ENCODE data around the gene EFCAB12.

EFCAB12 gene

GRCh38 chr3:129428376-129429079, at the start of gene EFCAB12:
Gene EFCAB12, minus strand, starts transcription at chr3:129428636. Its CDS starts 148 bp downstream, at chr3:129428488.
- peak; percentile 99 for DNase-seq

DNA sequence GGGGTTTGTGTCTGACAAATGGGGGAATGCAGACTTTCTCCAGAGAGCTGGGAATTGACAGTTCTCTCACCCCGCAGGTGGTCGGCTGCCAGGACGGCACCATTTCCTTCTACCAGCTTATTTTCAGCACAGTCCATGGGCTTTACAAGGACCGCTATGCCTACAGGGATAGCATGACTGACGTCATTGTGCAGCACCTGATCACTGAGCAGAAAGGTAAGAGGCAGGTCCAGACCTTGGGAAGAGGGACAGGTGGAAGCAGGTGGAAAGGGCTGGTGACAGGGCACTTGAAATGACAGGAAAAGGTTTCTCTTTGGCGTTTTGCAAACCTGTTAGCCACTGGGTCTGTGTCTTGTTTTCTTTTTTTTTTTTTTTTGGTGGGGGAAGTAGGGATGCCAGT, 48.1 kb upstream of the EFCAB12 start:
- DNase-seq: no peak

DNA sequence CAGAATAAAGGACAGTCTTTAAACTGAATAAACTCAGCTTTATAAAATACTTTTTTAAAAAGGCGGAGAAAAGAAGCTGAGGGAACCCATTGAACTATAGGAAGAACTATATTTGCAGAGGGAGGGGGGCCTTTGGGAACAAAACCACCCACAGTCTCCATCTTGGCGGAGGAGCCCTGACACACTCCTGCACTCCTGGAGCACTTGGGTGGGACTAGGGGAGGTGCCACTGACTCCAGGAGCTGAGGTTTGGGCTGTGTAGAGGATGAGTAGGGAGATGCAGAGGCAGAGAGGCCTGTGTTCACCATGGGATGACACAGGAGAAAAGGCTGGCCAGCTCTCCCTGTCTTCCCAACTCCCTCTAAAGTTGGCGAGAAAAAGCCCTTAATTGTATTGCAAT, 47.4 kb upstream of the EFCAB12 start:
- DNase-seq: no peak

DNA sequence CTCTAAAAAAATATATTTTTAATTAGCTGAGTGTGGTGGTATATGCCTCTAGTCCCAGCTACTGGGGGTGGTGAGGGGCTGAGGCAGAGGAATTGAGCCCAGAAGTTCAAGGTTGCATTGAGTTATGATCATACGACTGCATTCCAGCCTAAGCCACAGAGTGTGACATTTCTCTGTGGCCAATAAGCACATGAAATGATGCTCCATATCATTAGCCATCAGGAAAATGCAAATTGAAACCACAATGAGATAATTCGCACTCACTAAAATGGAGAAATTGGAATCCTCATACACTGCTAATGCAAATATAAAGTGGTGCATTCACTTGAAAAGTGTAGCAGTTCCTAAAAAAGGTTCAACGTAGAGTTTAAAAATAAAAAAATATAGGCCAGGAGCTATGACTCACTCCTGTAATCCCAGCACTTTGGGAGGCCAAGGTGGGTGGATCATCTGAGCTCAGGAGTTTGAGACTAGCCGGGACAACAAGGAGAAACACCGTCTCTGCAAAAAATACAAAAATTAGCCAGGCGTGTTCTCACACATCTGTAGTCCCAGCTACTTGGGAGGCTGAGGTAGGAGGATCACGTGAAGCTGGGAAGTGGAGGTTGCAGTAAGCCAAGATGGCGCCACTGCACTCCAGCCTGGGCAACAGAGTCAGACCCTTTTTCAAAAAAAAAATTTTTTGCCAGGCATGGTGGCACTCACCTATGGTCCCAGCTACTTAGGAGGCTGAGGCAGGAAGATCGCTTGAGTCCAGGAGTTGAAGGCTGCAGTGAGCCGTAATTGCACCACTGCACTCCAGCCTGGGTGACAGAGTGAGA, 46.8 kb upstream of the EFCAB12 start:
- DNase-seq: no peak

- DNase-seq: no peak
Measured at GRCh38 chr3:129473769-129474152, 45.3 kb upstream of the EFCAB12 start.

DNA sequence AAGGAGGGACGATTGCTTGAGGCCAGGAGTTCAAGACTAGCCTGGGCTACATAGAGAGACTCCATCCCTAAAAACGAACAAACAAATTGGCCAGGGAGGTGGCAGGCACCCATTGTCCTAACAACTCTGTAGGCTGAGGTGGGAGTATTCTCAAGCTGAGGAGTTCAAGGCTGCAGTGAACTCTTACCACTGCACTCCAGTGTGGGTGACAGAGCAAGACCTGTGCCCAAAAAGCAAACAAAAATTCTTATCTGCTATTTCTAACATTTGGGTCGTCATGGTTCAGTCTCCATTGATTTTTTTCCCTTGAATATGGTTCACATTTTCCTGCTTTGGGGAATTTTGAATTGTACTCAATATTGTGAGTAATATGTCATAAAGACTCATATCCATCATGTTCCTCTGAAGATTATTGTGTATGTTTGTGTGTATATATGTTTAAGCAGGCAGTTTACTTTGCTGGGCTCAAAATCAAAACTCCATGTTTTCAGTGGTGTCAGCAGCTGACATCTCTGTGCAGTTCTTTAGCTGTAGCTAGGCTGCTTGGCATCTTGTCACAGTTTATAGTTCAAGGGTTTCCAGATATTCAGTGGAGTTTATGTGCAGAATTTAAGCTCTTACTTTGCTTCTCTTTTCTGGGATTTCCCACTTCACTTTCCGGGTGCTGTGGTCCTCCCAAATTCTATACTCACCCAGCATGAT, 44.8 kb upstream of the EFCAB12 start:
- no peak for DNase-seq

- DNase-seq: no peak
Measured at GRCh38 chr3:129470861-129471260, 42.4 kb upstream of the EFCAB12 start.

GRCh38 chr3:129469026-129469425, 40.6 kb upstream of the EFCAB12 start:
- no peak for DNase-seq

GRCh38 chr3:129467932-129468331, 39.5 kb upstream of the EFCAB12 start:
- DNase-seq: no peak

DNA sequence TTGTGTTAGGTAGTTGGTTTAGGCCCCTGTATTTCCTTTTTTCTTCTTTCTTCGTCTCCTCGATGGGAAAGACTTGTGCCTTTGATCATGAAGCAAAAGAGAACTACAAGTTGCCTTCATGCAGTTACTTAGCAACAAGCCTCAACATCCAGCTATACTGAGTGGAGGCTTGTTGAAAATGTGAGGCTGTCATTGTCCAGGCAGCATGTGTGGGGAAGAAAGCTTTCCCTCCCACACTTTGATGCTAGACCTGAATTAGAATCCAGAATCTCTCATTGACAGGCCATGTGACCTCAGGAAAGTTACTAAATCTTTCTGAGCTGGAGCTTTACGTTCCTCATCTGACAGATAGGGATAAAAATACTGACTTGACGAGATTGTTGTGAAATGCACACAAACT, 35.3 kb upstream of the EFCAB12 start:
- no peak for DNase-seq

- no peak for DNase-seq
Measured at GRCh38 chr3:129463094-129463493, 34.7 kb upstream of the EFCAB12 start.

DNA sequence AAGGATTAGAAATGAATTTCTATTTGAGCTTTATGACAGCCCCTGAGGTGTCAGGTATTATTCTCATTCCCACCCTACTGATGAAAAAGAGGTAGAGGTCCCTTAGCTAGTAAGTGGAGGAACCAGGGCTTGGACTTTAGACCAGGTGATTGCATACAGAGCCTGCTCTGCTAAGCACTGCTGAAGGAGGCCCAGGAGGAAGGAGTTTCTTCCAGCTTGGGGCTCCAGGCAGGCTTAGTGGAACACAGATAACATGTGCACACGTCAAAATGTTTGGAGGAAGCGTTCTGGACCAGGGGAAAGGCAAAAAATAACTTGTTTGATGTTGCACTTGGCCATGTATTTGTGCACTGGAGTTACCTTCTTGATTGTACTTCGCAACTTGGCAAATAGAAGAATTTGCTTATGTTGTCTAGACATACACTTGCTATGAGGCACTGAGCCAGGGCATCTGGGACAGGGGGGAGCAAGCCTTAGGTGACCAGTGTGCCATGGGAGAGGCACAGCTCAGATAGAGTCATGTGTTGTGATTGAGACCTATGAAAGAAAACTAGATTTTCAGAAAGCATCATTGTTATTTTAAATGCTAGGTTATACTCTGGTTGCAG, 34.0 kb upstream of the EFCAB12 start:
- no peak for DNase-seq

GRCh38 chr3:129461461-129462146, 33.2 kb upstream of the EFCAB12 start:
- DNase-seq: no peak

GRCh38 chr3:129461022-129461421, 32.6 kb upstream of the EFCAB12 start:
- DNase-seq: no peak

DNA sequence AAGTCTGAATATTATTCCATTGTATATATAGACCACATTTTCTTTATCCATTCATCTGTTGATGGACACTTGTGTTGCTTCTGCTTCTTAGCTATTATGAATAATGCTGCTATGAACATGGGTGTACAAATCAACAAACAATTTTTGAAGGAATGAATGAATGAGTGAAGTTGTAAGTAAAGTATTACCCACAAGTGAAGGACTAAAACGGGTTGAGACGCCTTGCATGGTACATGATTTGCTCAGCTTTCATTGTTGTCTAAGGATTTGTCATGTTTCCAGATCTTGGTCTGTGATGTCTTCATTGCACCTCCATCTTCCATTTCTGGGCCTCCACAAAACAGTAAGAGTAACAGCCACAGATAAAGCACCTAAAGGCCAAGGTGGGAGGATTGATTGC, 32.1 kb upstream of the EFCAB12 start:
- no peak for DNase-seq

DNA sequence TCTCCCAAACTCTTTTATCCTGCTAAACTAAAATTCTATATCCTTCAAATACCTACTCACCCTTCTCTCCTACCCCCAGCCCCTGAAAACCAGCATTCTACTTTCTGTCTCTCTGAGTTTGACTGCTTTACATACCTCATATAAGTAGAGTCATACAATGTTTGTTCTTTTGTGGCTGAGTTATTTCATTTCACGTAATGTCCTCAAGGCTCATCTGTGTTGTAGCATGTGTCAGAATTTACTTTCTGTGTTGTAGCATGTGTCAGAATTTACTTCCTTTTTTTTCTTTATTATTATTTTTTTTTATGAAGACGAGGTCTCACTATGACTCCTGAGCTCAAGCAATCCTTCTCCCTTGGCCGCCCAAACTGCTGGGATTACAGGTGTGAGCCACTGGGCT, 31.7 kb upstream of the EFCAB12 start:
- no peak for DNase-seq

DNA sequence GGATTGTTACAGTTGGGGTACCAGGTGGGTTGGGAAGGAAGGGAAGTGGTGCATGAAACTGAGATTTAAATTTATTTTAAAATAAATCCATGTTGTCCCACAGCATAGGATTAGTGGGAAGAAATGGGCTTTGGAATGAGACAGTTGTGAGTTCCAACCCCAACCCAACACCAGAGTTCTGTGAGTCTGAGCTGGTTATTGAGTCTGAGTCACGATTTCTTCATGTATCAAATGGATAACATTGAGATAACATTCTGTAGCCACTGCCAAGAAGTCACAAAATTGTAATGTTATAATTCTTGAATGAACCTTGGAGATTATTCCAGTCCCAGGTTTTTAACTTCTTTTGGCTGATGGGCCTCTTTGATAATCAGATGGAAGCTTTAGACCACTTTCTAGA, 25.3 kb upstream of the EFCAB12 start:
- no peak for DNase-seq

DNA sequence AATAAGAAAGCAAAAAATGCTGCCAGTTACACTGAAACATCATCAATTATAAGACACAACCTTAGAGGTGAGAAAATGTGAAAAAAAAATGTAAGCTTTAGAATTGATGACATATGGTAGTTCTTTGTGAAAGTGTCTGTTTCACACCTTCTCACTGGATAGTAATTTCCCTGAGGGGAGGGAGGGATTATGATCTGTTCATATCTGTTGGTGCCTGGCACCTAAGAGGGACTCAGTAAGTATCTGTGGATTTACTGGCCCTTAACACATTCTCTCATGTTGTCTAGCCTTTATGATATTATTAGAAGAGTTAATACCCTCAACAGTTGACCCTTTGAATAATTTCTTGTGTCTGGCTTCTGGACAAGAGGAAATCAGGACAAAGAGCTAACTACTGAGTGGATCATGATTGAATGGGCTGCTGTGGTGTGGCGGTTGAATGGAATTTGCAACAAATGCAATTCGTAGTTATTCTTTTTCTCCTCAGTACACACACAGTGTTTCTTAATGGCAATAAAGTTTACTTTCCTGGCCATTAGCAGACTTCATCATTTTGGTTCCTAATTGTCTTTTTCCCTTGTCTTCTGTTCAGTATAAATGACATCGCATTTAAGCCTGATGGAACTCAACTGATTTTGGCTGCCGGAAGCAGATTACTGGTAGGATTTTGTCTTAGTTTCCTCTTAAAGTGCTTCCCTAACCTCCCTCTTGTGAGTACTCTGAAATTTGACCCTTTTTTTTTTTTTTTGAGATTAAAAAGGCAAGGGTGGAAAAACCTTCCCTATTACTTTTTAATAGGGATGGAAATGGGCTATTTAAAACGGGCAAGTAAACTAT, 21.1 kb upstream of the EFCAB12 start:
- peak; percentile 11 for DNase-seq

DNA sequence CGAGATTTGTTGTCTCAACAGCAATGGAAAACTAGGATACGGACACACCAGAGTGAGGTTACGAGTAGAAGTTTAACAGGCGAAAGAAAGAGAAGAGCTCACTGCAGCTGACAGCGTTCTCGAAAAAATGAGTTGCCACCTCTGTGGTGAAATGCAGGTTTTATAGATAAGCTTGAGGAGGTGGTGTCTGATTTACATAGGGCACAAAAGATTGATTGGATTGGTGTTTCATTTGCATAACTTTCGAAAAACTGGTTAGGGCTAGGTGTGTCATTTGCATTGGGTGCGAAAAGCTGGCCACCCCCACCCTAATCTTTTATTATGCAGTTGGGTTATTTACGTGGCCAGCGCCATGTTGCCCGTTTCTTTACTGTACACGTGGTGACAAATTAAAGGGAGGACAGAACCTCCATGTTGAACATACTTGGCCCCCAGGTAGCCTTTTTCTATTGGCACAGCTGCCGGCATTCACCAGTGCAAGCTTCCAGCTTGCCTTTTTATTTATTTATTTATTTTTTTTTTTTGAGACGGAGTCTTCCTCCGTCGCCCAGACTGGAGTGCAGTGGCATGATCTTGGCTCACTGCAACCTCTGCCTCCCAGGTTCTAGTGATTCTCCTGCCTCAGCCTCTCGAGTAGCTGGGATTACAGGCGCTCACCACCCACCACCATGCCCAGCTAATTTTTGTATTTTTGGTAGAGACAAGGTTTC, 19.9 kb upstream of the EFCAB12 start:
- no peak for DNase-seq

GRCh38 chr3:129446926-129447325, 18.5 kb upstream of the EFCAB12 start:
- DNase-seq: no peak

- peak; percentile 50 for DNase-seq
Measured at GRCh38 chr3:129445471-129445870, 17.0 kb upstream of the EFCAB12 start.

Measured in NCI-H2171 (cell line).